GM18907 (cell line): ENCODE data around the gene S100A5.
A peak's percentile ranks its signal among the peaks of the same experiment; 100 is the strongest.

Source experiments
- ATAC-seq: cut with Tn5 transposase; IDR thresholded peaks from one replicate; pipeline ENCODE4 v1.9.1; 2021; ENCODE audit warnings: mild to moderate bottlenecking, moderate library complexity; ENCODE audit not compliant: unreplicated experiment

The S100A5 gene

DNA sequence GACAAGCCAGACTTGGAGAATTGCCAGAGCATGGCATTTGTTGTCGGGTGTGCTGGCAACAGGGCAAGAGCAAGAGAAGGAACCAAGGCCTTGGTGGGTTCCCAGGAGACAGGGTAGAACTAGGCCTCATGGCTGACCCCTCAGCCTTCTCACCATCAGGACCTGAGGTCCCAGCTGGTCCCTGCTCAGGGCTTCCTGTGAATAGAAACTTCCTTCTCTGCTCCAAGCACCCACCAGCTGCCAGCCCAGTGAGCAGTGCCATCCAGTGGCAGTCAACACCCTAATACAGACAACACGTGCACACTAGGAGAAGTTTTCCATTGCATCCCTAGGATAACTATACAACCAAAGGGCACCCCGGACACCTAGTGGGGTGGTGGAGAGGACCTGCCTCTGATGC lies 27.7 kb downstream of the S100A5 start:
- no peak for ATAC-seq

DNA sequence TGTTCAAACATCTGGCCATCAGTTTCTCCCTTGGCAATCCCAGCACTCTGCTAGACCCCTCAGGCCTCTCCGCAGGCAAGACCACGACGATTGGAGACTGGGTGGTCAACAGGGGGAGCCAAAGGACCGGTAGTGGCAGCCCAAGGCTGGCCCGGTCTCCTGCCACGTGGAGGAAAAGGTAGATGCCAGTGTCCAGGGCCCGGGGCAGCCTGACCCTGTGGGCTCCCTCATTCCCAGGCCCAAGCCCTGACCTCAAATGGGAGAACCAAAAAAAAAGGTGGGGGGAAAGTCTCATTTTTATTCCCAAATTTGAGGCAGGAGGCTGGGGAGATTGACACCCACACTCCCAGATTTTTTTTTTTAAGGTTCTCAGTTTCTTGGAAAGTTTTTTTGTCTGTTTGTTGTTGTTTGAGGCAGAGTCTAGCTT lies 29.7 kb downstream of the S100A5 start:
- ATAC-seq = no peak

DNA sequence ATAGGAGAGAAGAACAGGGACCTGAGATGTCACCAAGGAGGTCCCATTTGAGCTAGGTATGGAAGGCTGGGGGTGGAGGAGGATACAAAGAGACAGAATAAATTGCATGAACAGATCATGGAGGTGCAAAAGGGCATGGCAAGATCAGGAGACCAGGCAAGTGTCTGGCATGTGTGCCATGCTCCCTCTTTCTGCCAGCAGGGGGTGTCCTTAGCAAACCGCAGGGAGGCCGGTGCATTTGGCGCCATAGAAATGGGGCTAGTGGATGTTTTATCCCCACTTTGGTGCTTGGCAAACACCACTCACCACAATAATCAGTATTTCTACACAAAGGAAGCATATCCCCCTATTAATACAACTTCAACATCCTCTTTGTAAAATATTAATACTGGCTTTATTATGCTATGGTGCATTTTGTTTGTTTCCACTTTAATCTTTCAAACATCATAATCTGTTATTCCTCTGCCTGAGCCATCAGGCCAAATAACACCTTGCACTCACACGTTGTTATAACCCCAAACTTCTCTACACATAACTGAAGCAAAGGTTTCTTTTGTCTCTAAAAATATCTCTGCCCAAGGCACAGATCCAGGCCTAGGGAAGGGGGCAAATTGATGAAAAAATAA lies 30.9 kb downstream of the S100A5 start:
- no peak for ATAC-seq

DNA sequence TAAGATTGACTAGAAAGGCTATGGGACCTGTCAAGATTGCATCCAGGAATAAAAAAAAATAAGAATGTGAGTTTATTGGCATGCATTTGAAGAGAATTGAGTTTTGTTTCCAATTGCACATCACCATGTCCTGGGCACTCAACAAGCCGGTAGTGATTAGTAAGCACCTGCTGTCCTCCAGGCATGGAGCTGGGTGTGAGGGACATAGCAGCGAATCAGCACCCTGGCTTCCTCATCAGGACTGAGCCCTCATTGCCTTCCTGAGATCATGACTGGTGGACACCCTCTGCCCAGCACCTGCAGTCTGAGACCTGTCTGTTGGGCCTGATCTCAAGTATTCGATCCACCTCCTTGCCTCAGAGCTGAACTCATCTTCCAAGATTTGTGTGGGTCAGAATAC lies 31.7 kb downstream of the S100A5 start:
- ATAC-seq = no peak

DNA sequence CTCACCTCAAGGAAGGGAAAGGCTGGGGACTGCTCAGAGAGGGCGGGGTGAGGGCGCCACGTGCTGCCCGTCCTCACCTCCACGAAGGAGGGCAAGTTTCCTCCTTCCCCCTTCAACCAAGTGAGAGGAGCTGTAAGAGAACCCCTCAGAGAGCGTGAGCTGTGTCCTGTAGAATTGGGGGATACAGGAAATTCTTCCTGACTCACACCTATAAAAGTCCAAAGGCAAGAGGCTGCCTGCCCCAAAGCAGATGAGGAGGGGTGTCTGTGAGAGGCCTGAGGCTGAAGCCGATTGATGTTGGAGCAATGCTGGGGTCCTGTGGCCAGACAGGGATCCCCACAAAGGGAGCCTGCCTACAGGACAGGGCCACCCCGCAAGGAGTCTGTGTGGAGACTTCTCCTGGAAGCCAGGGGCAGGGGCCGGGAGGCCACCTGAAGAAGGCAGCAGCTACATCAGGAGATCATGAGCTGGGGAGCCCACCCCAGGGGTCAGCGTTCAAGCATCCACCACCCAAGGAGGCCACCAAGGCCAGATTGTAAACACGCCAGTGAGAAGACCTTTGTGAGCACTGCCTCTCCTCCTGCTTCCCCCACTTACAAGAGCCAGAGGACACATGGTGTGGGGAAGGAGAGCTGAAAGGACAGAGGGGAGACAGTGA lies 32.7 kb downstream of the S100A5 start:
- no peak for ATAC-seq

DNA sequence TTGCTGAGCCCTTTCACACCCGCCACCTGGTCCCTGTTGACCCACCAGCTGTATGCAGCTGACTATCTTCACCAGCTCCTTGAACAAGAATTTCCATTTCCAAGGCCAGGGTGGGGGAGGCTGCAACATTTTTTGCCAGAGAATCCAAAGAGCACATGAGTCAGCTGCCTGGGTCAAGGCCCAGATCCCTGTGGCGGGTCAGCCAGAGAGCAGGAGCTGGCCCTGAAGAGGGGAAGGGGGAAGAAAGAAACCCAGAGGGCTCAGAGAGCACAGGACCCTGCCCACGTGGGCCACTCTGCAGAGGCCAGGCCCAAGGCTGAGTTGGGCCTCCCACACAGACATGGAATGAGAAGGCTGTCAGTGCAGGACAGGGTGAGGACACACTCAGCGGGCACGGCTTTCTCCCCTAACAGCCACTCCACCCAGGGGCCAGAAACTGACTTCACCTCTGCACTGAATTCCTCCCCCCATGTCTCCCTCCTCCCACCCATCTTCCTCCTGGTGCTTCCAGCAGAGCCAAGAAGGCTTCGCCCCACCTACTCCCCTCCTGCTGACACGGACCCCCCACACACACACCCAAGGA lies 33.8 kb downstream of the S100A5 start:
- no peak for ATAC-seq

DNA sequence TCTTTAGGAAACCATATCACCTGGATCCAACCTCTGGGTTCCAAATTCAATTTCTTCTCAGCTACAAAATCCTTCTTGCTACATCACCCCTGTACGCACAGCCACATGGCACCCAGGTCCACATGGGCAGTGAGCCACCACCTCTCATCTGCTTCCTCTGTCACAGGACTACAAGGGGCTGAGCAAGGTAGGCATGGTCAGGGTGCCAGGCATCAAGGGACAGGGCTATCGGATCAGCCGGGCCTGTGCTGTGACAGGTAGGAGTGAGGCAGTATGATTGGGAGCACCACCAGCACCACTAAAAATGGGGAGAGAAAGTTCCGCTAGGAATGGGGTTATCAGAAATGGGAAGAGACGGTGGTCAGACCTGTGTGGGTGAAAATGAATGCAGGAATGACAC lies 34.3 kb downstream of the S100A5 start:
- no peak for ATAC-seq

DNA sequence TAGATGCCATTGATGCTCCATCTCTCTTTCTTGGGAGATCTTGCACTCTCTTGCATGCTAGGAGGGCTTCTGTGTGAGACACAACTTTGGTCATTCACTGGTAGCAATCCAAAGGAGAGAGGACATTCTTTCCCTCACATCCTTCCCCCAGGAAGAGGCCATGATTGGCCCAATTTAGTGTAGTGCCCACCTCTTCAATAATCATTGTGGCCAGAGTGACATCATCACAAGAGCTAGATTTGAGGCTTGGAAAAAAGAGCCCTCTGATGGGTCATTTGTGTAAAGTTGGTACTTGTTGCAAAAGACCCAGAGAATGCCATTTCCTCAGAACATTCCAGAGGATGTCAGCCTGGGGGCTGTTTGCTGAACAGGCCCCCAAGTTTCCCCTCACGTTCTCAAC lies 35.2 kb downstream of the S100A5 start:
- ATAC-seq = no peak

DNA sequence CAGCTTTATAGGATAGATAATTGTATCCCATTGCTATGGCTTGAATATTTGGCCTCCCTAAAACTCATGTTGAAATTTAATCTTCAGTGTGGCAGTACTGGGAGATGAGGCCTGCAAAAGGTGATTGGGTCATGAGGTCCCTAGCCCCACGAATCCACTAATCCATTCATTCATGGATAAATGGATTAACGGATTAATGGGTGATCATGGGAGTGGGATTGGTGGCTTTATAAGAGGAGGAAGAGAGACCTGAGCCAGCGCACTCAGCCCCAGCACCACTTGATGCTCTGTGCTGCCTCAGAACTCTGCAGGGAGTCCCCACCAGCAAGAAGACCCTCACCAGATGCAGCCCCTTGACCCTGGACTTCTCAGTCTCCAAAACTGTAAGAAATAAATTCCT lies 37.0 kb downstream of the S100A5 start:
- ATAC-seq = no peak

DNA sequence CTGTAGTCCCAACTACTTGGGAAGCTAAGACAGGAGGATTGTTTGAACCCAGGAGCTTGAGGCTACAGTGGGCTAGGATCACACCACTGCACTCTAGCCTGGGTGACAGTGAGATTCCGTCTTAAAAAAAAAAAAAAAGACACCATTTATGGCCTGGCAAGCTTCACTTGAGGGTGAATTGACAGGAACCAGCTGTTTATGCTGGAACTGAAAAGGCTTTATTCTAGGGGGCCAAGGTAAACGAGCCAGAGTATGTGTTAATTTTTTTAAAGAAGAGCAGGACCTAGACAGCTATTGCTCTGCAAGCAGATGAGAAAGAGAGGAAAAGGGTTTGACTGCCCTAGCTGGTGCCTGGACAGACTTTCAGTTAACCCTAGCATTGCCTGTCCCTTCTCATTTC lies 42.0 kb downstream of the S100A5 start:
- no peak for ATAC-seq

DNA sequence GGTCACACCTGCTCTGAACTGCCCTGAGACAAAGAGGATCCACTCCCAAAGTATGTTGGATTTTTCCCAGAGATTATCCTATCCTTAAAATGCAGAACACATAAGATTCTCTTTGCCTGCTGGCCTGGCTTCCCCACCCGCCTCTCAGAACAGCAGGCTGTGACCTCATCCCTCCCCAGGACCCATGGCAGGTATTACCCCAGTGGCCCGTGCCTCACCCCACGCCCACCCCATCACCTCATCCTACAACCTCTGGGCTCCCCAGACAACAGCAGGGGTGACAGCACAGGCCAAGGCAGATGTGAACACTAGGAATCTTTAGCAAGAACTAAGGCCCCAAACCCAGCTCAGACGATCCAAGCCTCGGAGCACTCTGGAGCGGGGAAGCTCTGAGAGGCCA lies 45.2 kb downstream of the S100A5 start:
- no peak for ATAC-seq

DNA sequence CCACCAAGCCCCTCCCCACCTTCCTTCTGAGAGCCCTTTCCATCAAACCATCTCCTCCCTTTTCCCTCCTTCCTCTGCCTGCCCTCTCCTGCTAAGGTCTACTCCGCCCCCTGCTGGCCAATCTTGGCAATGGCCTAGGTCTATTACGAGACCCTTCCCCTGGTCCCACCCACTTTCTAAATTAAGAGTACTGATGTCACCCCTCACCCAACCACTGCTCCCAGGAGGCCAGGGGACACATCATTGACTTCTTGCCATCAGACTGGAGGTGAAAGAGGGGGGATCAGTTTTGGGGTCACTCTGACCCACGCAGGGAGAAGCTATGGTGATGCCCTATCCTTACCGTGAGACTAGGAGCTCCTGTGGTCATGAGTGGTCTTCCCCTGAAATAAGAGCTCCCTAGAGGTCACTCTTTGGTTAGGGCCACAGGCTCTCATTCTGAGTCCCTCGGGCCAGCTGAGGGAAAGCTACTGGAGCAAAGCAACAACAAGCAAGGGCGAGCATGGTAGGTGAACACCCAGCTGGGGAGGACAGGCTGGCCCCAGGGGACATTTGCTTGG lies 45.7 kb downstream of the S100A5 start:
- ATAC-seq = peak; percentile 51

DNA sequence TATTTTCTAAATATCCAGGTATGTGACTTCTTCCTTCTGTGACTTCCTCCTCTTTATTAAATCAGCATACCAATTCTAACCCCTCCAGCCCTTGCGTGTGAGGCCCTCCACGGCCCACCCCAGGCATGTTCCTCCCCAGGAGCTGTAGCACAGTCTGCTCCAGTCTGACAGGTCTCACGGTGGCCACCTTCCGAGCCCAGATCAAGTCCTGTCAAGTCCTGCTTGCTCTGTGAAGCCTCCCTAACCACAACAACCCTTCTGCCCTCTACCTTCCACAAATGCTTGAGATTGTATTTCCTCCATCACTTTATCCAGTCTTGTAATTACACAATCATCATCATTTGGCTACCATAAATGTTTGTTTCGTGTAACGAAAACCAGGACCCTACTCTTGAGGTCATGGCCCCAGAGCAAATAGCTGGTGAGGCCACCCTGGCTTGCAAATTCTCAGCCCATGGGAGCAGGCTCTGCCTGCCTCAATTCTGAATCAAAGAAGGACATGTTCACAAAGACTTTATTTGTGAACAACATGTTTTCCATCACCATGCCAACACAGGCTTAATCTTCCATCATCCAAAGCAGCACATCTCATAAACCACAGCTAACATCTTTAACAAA lies 47.3 kb downstream of the S100A5 start:
- no peak for ATAC-seq

DNA sequence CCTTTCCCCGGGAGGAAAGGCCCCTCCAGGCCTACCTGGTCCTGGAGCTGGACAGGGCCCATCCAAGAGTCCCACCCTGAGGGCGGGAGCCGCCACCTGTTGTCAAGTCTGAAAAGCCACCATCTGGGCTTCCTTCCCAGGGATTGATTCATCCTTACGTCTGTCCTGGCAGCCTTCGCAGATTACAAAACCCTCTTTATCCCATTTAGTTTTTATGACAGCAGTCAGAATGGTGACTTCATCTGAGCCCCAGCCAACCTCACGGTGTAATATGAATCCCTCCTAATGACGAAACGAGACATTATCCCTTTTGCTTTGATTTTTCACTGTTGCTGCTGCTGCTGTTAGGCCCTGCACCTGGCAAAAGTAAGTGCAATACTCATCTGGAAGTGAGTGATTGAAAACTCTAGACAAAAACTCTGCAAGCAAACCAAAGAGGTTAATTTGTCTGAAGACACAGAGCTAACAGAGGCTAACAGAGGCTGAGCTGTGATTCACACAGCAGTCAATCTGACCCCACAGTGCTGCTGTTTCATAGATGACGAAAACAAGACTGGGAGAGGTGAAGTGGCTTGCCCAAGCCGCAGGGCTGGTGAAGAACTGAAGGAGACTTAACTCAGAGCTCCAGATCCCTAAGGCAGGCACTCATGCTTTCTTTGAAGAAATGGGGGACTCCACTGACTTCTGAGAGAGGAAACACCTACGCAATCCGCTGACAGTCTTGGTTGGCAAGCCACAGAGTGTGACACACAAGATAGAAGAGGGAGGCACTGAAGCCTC lies 50.3 kb downstream of the S100A5 start:
- no peak for ATAC-seq

DNA sequence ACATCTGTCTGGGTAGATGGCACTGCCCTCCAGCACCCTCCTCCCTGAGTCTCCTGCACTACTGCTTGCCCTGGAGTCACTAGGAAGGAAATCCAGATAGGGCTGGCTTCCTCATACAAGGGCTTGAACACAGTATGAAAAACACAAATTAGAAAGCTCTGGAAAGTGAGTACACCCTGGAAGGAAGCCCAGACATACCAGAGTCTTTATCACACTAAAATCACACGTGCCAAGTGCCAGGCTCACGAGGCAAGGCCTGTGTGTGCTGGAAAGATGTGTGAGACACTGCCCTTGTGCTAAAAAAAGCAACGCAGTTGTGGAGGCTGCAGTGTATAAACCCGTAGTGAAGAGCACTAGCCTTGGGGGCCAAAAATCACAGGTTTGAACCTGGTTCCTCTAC lies 52.0 kb downstream of the S100A5 start:
- no peak for ATAC-seq

DNA sequence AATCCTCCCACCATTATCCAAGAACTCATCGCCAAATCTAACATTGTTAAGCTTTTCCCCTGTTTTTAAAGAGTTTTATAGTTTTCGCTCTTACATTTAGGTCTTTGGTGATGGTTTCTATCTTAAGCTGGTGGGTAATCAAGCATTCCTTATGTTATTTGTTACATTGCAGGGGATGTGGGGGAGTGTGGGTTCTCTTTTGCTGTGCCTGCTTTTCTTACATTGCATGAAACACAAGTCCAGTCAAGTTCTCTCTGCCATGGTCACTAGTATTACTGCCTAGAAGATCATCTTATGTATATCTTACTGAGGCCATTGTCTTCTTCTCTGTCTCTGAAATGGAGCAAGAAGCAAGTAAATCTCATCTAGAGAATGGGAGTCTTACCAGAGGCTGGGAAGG lies 53.0 kb downstream of the S100A5 start:
- ATAC-seq = no peak
